CD8-positive, alpha-beta memory T cell (primary cell): ENCODE data around the gene TEDDM1. TPM values are rescaled to one million over a fixed set of nuclear protein-coding genes. Genes with fewer than 3 reads are reported as not detected.

Source experiments
- CTCF ChIA-PET: fragments of 350-600 bp; sonication (Branson Sonifier 250); formaldehyde crosslinking; loops from one replicate; lab custom pipeline; 2021; ENCODE audit warnings: antibody characterized with exemption; lab: Charles Lee
- POLR2A ChIA-PET: fragments of 350-600 bp; sonication (Branson Sonifier 250); formaldehyde crosslinking; loops from one replicate; lab custom pipeline; 2021; ENCODE audit warnings: antibody characterized with exemption; lab: Charles Lee
- DNase-seq, 5 donors: peaks; one replicate each; pipeline versions ENCODE4 v3.0.0 to v3.0.0-alpha.2; 2020 to 2022; ENCODE audit warnings: mixed read lengths in 1 of 5
- H3K27ac ChIP-seq: one replicate; pipeline ENCODE4 v1.7.0; 2013; ENCODE audit warnings: low read depth, mild to moderate bottlenecking, low read length, moderate library complexity
- H3K27me3 ChIP-seq: 2 replicates; pipeline ENCODE4 v1.7.0; 2013; ENCODE audit warnings: low read length, mild to moderate bottlenecking; ENCODE audit not compliant: insufficient read depth, poor library complexity, severe bottlenecking
- H3K36me3 ChIP-seq: 2 replicates; pipeline ENCODE4 v1.7.0; 2013; ENCODE audit warnings: mild to moderate bottlenecking, low read length, moderate library complexity; ENCODE audit not compliant: insufficient read depth
- H3K4me1 ChIP-seq: 2 replicates; pipeline ENCODE4 v1.7.0; 2013; ENCODE audit warnings: mild to moderate bottlenecking, low read length, moderate library complexity; ENCODE audit not compliant: insufficient read depth
- H3K4me3 ChIP-seq: 2 replicates; pipeline ENCODE4 v1.7.0; 2013; ENCODE audit warnings: mild to moderate bottlenecking, low read length
- H3K9me3 ChIP-seq: 2 replicates; pipeline ENCODE4 v1.7.0; 2013; ENCODE audit warnings: mild to moderate bottlenecking, low read length
- H3K27ac Mint-ChIP-seq, 8 donors: one replicate each; pipeline ENCODE4 v1.8.0; 2020 to 2021; ENCODE audit warnings: mixed read lengths in 8 of 8, mild to moderate bottlenecking in 6 of 8, inconsistent platforms in 3 of 8, moderate library complexity in 3 of 8
- H3K27me3 Mint-ChIP-seq, 2 donors: one replicate each; pipeline ENCODE4 v1.8.0; 2020 to 2021; ENCODE audit warnings: mixed read lengths in 2 of 2, mild to moderate bottlenecking in 1 of 2, moderate library complexity in 1 of 2
- H3K36me3 Mint-ChIP-seq, 3 donors: one replicate each; pipeline ENCODE4 v1.8.0; 2020 to 2021; ENCODE audit warnings: mixed read lengths in 3 of 3, inconsistent platforms in 1 of 3, mild to moderate bottlenecking in 1 of 3
- H3K4me1 Mint-ChIP-seq, 3 donors: one replicate each; pipeline ENCODE4 v1.8.0; 2020 to 2021; ENCODE audit warnings: mixed read lengths in 3 of 3, inconsistent platforms in 1 of 3, mild to moderate bottlenecking in 1 of 3
- H3K4me3 Mint-ChIP-seq, 7 donors: one replicate each; pipeline ENCODE4 v1.8.0; 2020 to 2021; ENCODE audit warnings: mixed read lengths in 7 of 7, mild to moderate bottlenecking in 6 of 7, moderate library complexity in 4 of 7, inconsistent platforms in 2 of 7
- H3K9me3 Mint-ChIP-seq, 5 donors: one replicate each; pipeline ENCODE4 v1.8.0; 2020 to 2022; ENCODE audit warnings: mixed read lengths in 5 of 5, mild to moderate bottlenecking in 3 of 5, moderate library complexity in 2 of 5, inconsistent platforms in 1 of 5
- polyA plus RNA-seq: library from polyadenylated mRNA; unstranded; fragments of 300-500 nt; fragmentation: Illumina TruSeq; gene quantifications from one replicate; pipeline ENCODE4 v1.2.3, GENCODE V29; 2021
- total RNA-seq, 2 experiments: library from RNA; stranded (reverse); gene quantifications; one replicate each; pipeline ENCODE4 v1.2.3, GENCODE V29; 2021

TEDDM1 gene
- total and polyA plus RNA-seq, 3 experiments from 2014 or later: not detected

- H3K27me3 ChIP-seq: no peaks in the 10 kb centered on the region
- Mint-ChIP-seq H3K9me3 (no peaks in the 10 kb centered on the region), H3K4me3 (no peak overlapping the region), H3K27ac (no peak overlapping the region), H3K4me1 (no peaks in the 10 kb centered on the region), H3K36me3 (no peaks in the 10 kb centered on the region), H3K27me3 (peaks cover 4 to 7% of the 10 kb centered on the region in 2 donors)
- no peak overlapping the region for H3K4me3 ChIP-seq
- H3K27ac ChIP-seq: no peak overlapping the region
- no peaks in the 10 kb centered on the region for H3K36me3 ChIP-seq
- no peak for DNase-seq
- H3K9me3 ChIP-seq: no peaks in the 10 kb centered on the region
- CTCF ChIA-PET: no interaction called here
- POLR2A ChIA-PET: no interaction called here
- H3K4me1 ChIP-seq: no peaks in the 10 kb centered on the region
These were observed 48.6 kb downstream of the TEDDM1 start for GRCh38 chr1:182351790-182352364.

DNA sequence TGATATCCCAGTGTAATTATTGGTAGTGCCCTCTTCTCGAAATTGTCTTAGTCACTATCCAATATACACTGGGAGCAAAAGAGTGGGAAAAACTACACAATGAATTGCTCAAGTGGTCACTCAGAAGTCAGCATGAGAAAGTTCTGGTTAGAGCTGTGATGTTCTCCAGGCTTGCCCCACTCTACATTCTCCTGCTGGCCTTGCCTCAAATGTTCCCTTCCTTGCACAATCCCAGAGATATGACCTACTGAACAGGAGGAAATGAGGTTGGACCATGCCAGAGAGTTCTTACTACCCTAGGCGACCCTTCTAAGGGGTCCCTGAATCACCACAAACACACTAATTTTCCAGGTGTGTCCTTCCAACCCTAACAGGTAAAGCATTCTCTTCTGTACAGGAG is 49.6 kb downstream of the TEDDM1 start:
- Mint-ChIP-seq H3K4me3 (no peak overlapping the region), H3K9me3 (no peaks in the 10 kb centered on the region), H3K27me3 (peaks cover 4 to 7% of the 10 kb centered on the region in 2 donors), H3K27ac (no peak overlapping the region), H3K36me3 (no peaks in the 10 kb centered on the region), H3K4me1 (no peaks in the 10 kb centered on the region)
- H3K4me1 ChIP-seq: no peaks in the 10 kb centered on the region
- H3K4me3 ChIP-seq: no peak overlapping the region
- H3K27ac ChIP-seq: no peak overlapping the region
- no peak for DNase-seq
- POLR2A ChIA-PET: no interaction called here
- H3K9me3 ChIP-seq: no peaks in the 10 kb centered on the region
- no peaks in the 10 kb centered on the region for H3K36me3 ChIP-seq
- CTCF ChIA-PET: no interaction called here
- no peaks in the 10 kb centered on the region for H3K27me3 ChIP-seq

- POLR2A ChIA-PET: no interaction called here
- no peaks in the 10 kb centered on the region for H3K4me1 ChIP-seq
- H3K27ac ChIP-seq: no peak overlapping the region
These were observed 51.3 kb downstream of the TEDDM1 start for GRCh38 chr1:182348961-182349747.

More at GRCh38 chr1:182348961-182349747, 51.3 kb downstream of the TEDDM1 start:
- CTCF ChIA-PET: no interaction called here
- Histone ChIP-seq H3K27me3 (no peaks in the 10 kb centered on the region), H3K36me3 (no peaks in the 10 kb centered on the region), H3K9me3 (no peaks in the 10 kb centered on the region), H3K4me3 (no peak overlapping the region)
- no peak for DNase-seq
- Mint-ChIP-seq H3K36me3 (no peaks in the 10 kb centered on the region), H3K27ac (peak overlapping the region in 1 of 8 donors; percentile 30), H3K4me3 (no peak overlapping the region), H3K27me3 (peaks cover 4 to 5% of the 10 kb centered on the region in 2 donors), H3K4me1 (no peaks in the 10 kb centered on the region), H3K9me3 (no peaks in the 10 kb centered on the region)

Other genes with a start within 250 kb of the TEDDM1 start
- 10 to 100 TPM; 31.2 to 32.7 TPM for gene GLUL, start 8.9 kb downstream of the TEDDM1 start, total RNA-seq
- gene GLUL, start 8.9 kb downstream of the TEDDM1 start, polyA plus RNA-seq: 62.9 TPM
- gene RGSL1, start 49.5 kb upstream of the TEDDM1 start, total RNA-seq: not detected
- not detected for gene RGSL1, start 49.5 kb upstream of the TEDDM1 start, polyA plus RNA-seq
- gene RNASEL, start 188.6 kb upstream of the TEDDM1 start, total RNA-seq: 1 to 10 TPM; 5.3 to 5.6 TPM
- 8.7 TPM for gene RNASEL, start 188.6 kb upstream of the TEDDM1 start, polyA plus RNA-seq
- 10 to 100 TPM; 58.9 to 59.9 TPM for gene RGS16, start 203.7 kb upstream of the TEDDM1 start, total RNA-seq
- 0.21 TPM for gene RGS16, start 203.7 kb upstream of the TEDDM1 start, polyA plus RNA-seq